Mesodermal cell (in vitro differentiated cells): ENCODE results near the gene SHOC1.
"Not testable (repeated sequence)": the region's sequence is repeated elsewhere in the genome, so short reads cannot be mapped to it uniquely, and the experiment has no call there.

Experiments
- H3K27ac ChIP-seq: 2 replicates; pipeline ENCODE4 v1.7.0; 2013; ENCODE audit warnings: mild to moderate bottlenecking, low read depth, low read length, moderate library complexity; ENCODE audit not compliant: severe bottlenecking
- H3K36me3 ChIP-seq: 2 replicates; pipeline ENCODE4 v1.7.1; 2013; ENCODE audit warnings: mild to moderate bottlenecking, low read length, moderate library complexity; ENCODE audit not compliant: control insufficient read depth, insufficient read depth
- H3K4me1 ChIP-seq: one replicate; pipeline ENCODE4 v1.7.1; 2013; ENCODE audit warnings: mild to moderate bottlenecking, low read length; ENCODE audit not compliant: insufficient read depth, control insufficient read depth, poor library complexity, severe bottlenecking
- H3K4me3 ChIP-seq: 2 replicates; pipeline ENCODE4 v1.7.0; 2013; ENCODE audit warnings: low read length, control low read depth, mild to moderate bottlenecking; ENCODE audit not compliant: insufficient read depth, poor library complexity, severe bottlenecking; ENCODE audit errors: extremely low read depth
- H3K9me3 ChIP-seq: 2 replicates; pipeline ENCODE4 v1.7.1; 2013; ENCODE audit warnings: mild to moderate bottlenecking, low read length, moderate library complexity; ENCODE audit not compliant: control insufficient read depth
- WGBS, 2 experiments: methylation state at CpG; one replicate each; pipeline ENCODE4 v1.1.5; 2013; ENCODE audit warnings: missing lambda C conversion rate in 2 of 2; ENCODE audit not compliant: insufficient coverage in 2 of 2; 5-methylcytosine and 5-hydroxymethylcytosine counted together

SHOC1 gene

DNA sequence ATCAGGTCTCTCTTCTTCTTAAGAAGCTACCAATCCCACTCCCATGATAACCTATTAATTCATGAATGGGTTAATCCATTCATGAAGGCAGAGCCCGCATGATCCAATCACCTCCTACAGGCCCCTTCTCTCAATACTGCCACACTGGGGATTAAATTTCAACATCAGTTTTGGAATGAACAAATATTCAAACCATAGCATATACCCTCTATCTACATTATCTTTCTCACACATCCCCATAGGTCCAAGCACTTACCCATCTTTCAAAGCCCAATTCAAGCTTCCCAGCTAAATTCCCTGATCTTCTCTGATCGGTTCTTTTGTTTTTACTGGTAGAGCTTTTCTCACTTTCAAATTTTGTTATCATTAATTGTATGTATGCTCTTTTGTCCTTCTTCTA lies 10.5 kb upstream of the SHOC1 start:
- Histone ChIP-seq H3K9me3 (no peaks in the 10 kb centered on the region), H3K27ac (no peak overlapping the region), H3K4me1 (no peaks in the 10 kb centered on the region), H3K4me3 (no peak overlapping the region), H3K36me3 (no peaks in the 10 kb centered on the region)
- 86% methylated on average over 1 of the region's 2 CpGs; no CpG with 5 or more reads in 1 of the 2 experiments for WGBS, 2 experiments

DNA sequence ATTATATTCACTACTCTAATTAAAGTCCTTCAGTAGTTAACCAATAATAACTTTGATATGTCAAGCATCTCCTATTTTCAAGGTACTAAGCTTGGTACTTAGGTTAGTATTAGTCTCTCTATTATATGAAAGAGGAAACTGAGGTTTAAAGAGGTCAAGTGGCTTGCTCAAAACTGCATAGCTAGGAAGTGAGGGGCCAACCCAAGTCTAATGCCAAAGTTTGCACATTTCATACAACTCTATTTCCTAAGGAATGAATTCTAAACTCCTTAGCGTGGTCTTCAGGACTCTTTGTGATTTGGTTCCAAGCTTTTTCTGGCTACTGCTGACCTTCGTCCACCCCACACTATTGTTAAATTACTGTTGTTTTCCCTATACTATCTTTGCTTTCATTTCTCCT lies 9.9 kb upstream of the SHOC1 start:
- no peak overlapping the region for H3K27ac ChIP-seq

DNA sequence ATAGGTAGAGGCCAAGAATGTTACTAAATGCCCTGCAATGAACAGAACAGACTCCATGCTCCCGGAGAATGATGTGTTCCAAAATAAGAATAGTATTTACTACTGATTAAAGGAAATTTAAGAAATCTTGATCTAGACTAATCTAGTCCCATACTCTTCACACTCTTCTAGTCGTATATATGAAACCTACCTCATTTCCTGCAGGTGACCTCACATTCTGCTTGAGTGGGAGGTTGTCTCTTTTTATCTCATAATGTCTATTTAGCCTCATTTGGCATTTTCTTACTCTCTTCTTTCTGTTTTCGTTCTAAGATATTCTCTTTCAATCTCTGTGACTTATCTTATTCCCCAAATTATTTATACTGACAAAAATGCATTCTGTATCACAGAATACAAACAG lies 9.2 kb upstream of the SHOC1 start:
- Histone ChIP-seq H3K4me1 (no peaks in the 10 kb centered on the region), H3K36me3 (no peaks in the 10 kb centered on the region), H3K9me3 (no peaks in the 10 kb centered on the region), H3K4me3 (no peak overlapping the region), H3K27ac (no peak overlapping the region)
- 86 to 100% methylated on average over 1 of the region's 3 CpGs for WGBS, 2 experiments

More for the DNA sequence above, 9.9 kb upstream of the SHOC1 start:
- H3K4me1 ChIP-seq: no peaks in the 10 kb centered on the region
- H3K9me3 ChIP-seq: no peaks in the 10 kb centered on the region
- H3K4me3 ChIP-seq: no peak overlapping the region
- H3K36me3 ChIP-seq: no peaks in the 10 kb centered on the region
- 80 to 83% methylated on average over 1 of the region's 2 CpGs for WGBS, 2 experiments

DNA sequence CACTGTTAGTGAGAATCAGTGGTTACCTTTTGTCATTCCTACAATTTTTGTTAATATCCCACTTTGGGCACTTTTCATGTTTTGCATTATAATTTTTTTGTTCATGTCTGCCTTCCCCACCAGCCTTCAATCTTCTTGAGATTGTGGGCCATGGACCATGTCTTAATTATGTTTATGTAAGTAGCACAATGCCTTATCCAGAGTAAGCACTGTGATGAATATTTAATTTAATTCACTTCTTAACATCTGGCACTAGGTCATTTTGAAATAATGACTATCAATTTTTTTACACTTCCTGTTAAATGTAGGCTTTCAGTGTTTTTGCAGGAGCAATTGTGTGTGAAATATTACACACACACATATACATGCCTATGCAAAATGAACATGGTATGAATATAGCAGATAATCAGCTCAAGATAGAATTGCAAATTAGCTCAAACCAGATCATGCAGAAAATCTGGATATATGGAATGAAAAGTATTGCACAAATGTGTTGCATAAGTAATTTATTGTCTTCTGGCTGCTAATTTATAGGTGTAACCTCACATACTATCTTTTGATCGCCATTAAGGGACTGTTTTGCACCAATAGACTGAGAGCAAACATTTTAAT lies 5.3 kb upstream of the SHOC1 start:
- Histone ChIP-seq H3K27ac (no peak overlapping the region), H3K9me3 (no peaks in the 10 kb centered on the region), H3K4me3 (no peak overlapping the region), H3K4me1 (no peaks in the 10 kb centered on the region), H3K36me3 (no peaks in the 10 kb centered on the region)
- no CpG with 5 or more reads among the region's 1 CpG for whole genome bisulfite sequencing, 2 experiments

DNA sequence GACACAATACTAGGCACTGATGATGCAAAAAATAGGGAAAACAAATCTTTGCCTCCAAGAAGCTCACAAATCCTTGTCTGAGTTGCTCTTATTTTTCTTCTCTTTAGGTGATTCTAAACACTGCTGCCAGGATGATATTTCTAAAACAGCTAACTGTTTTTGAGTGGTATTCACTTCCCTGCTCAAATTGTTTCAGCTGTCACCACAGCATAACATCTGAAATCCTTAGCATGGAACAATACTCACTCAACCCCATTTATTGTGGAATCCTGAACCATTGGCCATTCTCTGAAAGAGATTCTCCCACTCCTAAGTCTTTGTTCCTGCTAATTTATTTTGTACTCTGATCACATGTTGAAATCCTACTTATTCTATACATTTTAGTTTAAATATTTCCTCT lies 4.8 kb upstream of the SHOC1 start:
- H3K4me1 ChIP-seq: no peaks in the 10 kb centered on the region
- H3K4me3 ChIP-seq: no peak overlapping the region
- no peak overlapping the region for H3K27ac ChIP-seq
- no peaks in the 10 kb centered on the region for H3K36me3 ChIP-seq
- H3K9me3 ChIP-seq: no peaks in the 10 kb centered on the region

DNA sequence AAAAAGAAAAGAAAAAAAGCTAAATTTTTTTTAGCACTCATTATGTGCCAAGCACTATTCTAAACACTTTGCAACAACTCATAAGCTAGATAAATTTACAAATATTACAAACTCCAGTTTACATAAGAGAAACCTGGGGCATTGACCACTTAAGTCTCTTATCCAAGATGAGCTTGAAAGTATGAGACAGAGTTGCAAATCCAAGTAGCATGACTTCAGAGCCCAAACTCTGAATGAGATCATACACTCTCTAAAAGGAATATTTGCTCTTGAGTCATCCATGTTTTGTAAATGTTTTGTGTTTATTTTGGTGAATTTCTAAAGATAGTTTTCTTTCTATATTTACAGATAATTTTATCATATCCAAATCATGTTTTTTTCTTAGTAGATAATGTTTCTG lies 4.0 kb upstream of the SHOC1 start:
- Histone ChIP-seq H3K4me1 (no peaks in the 10 kb centered on the region), H3K27ac (no peak overlapping the region), H3K4me3 (no peak overlapping the region), H3K36me3 (no peaks in the 10 kb centered on the region), H3K9me3 (no peaks in the 10 kb centered on the region)

DNA sequence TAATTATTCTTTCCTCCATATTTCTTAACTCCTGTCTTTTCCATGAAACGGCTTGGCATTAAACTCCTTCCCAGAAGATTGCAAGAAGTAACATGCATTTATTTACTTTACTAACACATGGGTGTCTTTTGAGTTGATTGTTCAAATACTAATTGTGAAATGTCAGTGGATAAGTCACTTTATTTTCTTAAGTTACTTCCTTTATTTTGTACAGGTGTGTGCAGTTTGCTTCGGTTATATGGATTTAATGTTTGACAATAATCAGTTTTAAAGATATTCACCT lies 761 bp upstream of the SHOC1 start:
- Histone ChIP-seq H3K36me3 (no peaks in the 10 kb centered on the region), H3K27ac (no peak overlapping the region), H3K4me1 (no peaks in the 10 kb centered on the region), H3K4me3 (no peak overlapping the region), H3K9me3 (no peaks in the 10 kb centered on the region)
- no CpG with 5 or more reads among the region's 2 CpGs for WGBS, 2 experiments

DNA sequence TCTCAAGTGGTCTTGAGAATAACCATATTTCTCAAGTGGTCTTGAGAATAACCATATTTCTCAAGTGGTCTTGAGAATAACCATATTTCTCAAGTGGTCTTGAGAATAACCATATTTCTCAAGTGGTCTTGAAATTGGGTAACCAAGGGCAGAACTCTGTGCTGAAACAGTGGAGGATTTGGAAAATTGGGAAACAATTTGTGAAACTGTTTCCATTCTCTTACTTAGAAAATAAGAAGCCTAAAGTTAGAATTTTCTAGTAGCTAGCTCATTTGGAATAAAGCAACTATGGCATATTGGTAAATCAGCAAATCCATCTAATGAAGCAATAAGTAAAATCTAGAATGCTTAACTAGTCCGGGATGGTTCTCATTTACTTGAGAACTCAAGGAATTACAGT lies 2.9 kb downstream of the SHOC1 start:
- WGBS, 2 experiments: no CpG with 5 or more reads among the region's 1 CpG
- H3K4me3 ChIP-seq, H3K9me3 ChIP-seq: not testable (repeated sequence)

DNA sequence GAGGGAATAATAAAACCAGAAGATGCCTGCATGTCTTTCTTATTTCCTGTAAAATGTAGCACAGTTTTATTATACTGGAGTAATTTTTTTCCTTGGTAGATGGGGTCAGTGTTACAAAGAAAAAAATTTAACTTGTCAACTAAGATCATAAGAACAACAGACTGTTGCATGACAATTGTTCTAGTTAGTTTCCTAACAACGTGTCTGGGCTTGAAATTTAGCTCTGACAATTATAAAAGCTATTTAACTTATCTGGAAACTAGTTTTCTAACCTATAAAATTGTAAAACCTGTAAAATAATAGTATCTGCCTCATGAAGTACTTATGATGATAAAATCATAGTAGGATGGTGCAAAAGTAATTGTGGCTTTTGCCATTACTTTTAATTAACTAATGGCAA lies 4.9 kb downstream of the SHOC1 start:
- WGBS, 2 experiments: no CpG with 5 or more reads among the region's 1 CpG
- Histone ChIP-seq H3K36me3 (no peaks in the 10 kb centered on the region), H3K4me1 (no peaks in the 10 kb centered on the region), H3K9me3 (no peaks in the 10 kb centered on the region), H3K27ac (no peak overlapping the region), H3K4me3 (no peak overlapping the region)

More for the DNA sequence above, 2.9 kb downstream of the SHOC1 start:
- H3K27ac ChIP-seq, H3K4me1 ChIP-seq, H3K36me3 ChIP-seq: not testable (repeated sequence)

DNA sequence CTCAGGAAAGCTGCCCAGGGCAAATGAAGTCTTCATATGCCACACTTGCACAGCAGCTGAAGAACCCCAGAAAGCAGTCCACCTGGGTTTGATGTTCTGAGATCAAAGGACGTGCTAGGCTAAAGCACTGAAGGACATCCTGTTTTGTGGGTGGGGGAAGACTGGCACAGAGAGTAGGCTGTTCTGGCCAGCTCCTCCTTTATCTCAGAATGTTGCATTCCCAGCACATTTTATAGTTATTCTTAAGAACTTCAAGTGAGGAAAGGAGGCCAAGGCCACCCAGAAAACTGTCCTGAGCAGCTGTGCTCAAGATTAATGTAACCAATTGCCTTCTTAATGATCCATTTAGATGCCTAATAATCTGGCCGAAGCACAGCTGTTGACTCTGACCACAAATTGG lies 10.9 kb downstream of the SHOC1 start:
- 90 to 92% methylated on average over 2 of the region's 2 CpGs for WGBS, 2 experiments
- Histone ChIP-seq H3K36me3 (no peaks in the 10 kb centered on the region), H3K9me3 (no peaks in the 10 kb centered on the region), H3K27ac (no peak overlapping the region), H3K4me3 (no peak overlapping the region), H3K4me1 (no peaks in the 10 kb centered on the region)

DNA sequence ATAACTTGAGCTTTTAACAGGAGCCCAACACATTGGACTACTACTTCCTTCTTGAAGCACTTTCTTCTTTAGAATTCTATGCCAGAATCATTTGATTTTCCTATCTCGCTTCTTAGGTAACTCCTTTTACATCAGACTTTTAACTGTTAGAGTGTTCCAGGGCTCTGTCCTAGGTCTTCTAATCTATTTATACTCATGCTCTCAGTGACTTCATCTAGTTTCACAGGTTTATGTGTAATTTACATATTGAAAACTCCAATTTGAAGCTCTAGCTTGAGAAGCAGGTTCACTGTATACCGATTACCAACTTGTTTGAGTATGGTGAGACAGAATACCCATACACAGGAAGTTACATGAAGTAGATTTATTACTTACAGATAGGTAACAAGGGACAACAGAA lies 11.3 kb downstream of the SHOC1 start:
- WGBS, 2 experiments: 86 to 100% methylated on average over 1 of the region's 2 CpGs
- H3K36me3 ChIP-seq: no peaks in the 10 kb centered on the region
- no peaks in the 10 kb centered on the region for H3K4me1 ChIP-seq
- no peak overlapping the region for H3K27ac ChIP-seq
- no peak overlapping the region for H3K4me3 ChIP-seq
- H3K9me3 ChIP-seq: no peaks in the 10 kb centered on the region

DNA sequence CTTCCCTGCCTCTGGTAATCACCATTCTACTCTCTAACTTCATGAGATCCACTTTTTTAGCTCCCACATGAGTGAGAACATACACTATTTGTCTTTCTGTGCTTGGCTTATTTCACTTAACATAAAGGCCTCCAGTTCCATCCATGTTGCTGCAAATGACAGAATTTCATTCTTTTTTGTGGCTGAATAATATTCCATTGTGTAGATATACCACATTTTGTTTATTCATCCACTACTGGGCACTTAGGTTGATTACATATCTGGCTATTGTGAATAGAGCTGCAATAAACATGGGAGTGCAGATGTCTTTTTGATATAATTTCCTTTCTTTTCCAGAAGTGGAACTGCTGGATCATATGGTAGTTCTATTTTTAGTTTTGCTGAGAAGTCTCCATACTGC lies 28.7 kb downstream of the SHOC1 start:
- no peaks in the 10 kb centered on the region for H3K36me3 ChIP-seq
- no peaks in the 10 kb centered on the region for H3K4me1 ChIP-seq
- no peaks in the 10 kb centered on the region for H3K9me3 ChIP-seq
- no peak overlapping the region for H3K4me3 ChIP-seq
- H3K27ac ChIP-seq: no peak overlapping the region
